ENCODE measurements around the gene RFTN2.
"Not testable (repeated sequence)": the region's sequence is repeated elsewhere in the genome, so short reads cannot be mapped to it uniquely, and the experiment has no call there.

The RFTN2 gene

DNA sequence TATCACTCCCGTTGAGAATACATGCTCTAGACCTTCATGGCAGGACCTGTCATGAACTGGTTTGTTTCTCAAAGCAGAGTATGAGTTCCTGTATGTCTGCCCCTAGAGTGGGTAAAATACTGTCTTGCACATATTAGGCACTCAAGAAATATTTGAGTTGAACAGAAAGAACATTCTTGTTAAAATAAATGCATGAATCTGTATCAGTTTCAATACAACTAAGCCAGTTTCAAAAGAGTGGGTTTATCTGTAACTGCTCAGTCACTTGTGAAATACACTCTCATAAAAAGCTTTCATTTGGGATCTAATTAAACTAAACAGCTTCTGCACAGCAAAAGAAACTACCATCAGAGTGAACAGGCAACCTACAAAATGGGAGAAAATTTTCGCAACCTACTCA lies 69.2 kb downstream of the RFTN2 start:
- Mint-ChIP-seq H3K27ac (no peak overlapping the region), H3K27me3 (ENCODE audit: low read depth) (no peaks in the 10 kb centered on the region), H3K4me1 (ENCODE audit: low read depth) (peaks cover 5% of the 10 kb centered on the region), H3K36me3 (ENCODE audit: low read depth) (no peaks in the 10 kb centered on the region), H3K4me3 (no peak overlapping the region), H3K9me3 (no peaks in the 10 kb centered on the region)
- DNase-seq (ENCODE audit: low spot score), result no peak

DNA sequence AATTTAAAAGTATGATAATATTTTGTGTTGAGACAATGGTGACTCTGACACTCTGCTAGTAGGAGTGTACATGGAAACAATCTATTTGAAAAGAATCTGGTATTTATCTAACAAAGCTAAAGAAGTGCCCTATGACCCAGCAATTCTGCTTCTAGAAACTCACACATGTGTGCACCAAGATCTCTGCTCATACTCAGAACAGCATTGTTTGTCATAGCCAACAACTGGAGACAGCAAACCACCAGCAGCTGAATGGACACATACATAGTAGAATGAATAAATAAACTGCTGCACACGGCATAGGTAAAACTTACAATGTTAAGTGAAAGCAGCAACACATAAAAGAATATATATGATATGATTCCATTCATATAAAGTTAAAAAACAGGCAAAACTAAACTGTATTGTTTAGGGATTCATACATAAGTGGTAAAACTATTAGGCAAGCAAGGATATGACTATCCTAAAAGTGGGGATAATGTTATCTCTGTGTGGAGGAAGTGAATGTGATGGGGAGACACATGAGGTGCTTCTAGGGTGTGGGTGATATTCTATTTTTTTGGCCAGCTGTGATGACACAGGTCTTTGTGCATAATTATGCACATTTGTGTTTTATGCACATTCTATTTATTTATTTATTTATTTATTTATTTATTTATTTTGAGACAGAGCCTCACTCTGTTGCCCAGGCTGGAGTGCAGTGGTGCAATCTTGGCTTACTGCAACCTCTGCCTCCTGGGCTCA lies 71.1 kb downstream of the RFTN2 start:
- H3K9me3 Mint-ChIP-seq, result no peaks in the 10 kb centered on the region
- H3K4me3 Mint-ChIP-seq, result no peak overlapping the region
- H3K4me1 Mint-ChIP-seq (ENCODE audit: low read depth), result peaks cover 7% of the 10 kb centered on the region
- H3K27me3 Mint-ChIP-seq (ENCODE audit: low read depth), result no peaks in the 10 kb centered on the region
- DNase-seq (ENCODE audit: low spot score), result no peak
- H3K27ac Mint-ChIP-seq, result no peak overlapping the region
- H3K36me3 Mint-ChIP-seq (ENCODE audit: low read depth), result no peaks in the 10 kb centered on the region

DNA sequence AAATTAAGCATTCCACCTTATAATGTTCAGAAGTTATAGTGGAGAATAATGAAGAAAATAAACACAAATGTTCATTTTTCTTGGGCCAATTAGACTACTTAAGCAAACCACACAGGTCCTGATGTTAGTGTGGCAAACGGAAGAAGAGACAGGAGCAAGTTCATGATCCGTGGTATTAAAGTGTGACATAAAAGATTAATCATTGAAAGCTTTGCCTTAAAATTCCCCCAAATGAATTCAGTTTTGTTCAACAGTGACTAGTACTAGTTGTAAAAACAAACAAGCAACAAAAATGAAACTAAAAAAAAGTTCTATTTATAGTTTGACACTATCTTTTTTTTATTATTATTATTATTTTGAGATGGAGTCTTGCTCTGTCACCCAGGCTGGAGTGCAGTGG lies 73.7 kb downstream of the RFTN2 start:
- DNase-seq (ENCODE audit: low spot score), result no peak
- H3K36me3 Mint-ChIP-seq (ENCODE audit: low read depth), result no peaks in the 10 kb centered on the region
- H3K4me3 Mint-ChIP-seq, result no peak overlapping the region
- H3K4me1 Mint-ChIP-seq (ENCODE audit: low read depth), result peaks cover 8% of the 10 kb centered on the region
- peaks cover 5% of the 10 kb centered on the region for H3K27me3 Mint-ChIP-seq (ENCODE audit: low read depth)
- H3K27ac Mint-ChIP-seq, result no peak overlapping the region
- no peaks in the 10 kb centered on the region for H3K9me3 Mint-ChIP-seq

DNA sequence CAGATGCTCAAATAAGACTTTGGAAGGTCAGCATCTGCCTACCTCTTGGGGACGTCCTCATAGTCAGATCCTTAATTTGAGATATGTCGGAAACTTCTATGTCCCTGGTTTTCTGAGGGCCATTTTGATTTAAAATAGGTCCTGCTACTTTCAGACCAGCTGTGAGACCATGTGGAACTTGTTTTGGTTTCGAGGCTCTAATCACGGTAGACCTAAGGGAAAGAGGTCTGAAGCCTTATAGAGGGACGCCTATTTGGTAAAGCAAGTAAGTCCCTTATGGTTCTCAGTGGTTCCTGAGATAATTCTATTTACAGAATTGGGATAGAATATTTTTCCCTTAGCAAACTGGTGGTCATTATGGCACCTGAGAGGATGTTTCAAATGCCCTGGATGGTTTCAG lies 75.1 kb downstream of the RFTN2 start:
- peaks cover 11% of the 10 kb centered on the region for H3K27me3 Mint-ChIP-seq (ENCODE audit: low read depth)
- no peak overlapping the region for H3K4me3 Mint-ChIP-seq
- H3K4me1 Mint-ChIP-seq (ENCODE audit: low read depth), result peaks cover 4% of the 10 kb centered on the region
- no peaks in the 10 kb centered on the region for H3K36me3 Mint-ChIP-seq (ENCODE audit: low read depth)
- no peak for DNase-seq (ENCODE audit: low spot score)
- no peak overlapping the region for H3K27ac Mint-ChIP-seq
- no peaks in the 10 kb centered on the region for H3K9me3 Mint-ChIP-seq

DNA sequence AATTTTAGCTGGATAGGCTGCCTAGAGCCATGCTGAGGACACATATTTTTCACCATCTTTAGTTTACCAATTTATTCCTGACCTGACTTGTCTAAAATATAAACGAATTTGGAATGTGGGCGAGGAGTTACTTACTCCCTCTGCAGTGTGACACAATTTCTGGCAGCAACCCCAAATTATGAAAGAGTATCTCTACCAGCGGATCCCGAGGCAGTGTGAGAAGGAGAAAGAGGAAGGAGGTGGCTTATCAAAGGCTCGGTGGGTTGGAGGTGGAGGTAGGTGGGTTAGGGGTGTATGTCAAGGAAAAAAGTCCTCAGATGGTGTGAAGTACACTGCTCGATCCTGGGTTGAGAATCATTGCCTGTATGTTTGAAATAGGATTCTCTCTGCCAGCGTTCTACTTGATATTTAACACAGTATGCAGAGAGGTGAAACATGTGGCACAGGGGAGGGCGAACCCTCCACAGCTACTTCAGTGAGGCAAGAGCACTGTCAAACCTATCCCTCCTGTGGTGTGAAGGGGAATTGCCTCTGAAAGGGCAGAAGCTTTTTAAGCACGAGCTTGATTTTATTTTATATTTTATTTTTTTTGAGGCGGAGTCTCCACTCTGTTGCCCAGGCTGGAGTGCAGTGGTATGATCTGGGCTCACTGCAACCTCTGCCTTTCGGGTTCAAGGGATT lies 76.0 kb downstream of the RFTN2 start:
- DNase-seq (ENCODE audit: low spot score), result no peak
- Mint-ChIP-seq H3K9me3 (no peaks in the 10 kb centered on the region), H3K27ac (no peak overlapping the region), H3K36me3 (ENCODE audit: low read depth) (no peaks in the 10 kb centered on the region), H3K4me1 (ENCODE audit: low read depth) (peaks cover 4% of the 10 kb centered on the region), H3K4me3 (no peak overlapping the region), H3K27me3 (ENCODE audit: low read depth) (peaks cover 17% of the 10 kb centered on the region)

DNA sequence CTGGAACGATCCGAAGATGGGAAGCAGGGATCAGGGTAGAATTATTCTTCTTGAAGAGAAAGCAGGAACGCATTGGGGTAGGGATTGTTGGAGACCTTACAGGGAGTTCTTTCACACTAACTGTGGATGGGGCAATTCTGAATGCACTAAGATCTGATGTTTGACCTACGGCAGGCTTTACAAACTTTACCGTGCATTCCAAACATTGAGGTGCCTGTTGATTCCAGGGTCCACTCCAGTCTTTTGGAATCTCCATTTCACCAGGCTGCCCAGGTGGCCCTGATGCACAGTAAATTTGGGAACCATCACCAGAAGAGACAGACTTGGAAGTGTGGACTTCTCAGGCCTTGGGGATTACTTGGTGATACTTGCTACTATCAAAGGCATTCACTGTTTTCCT lies 76.9 kb downstream of the RFTN2 start:
- no peak for DNase-seq (ENCODE audit: low spot score)
- no peaks in the 10 kb centered on the region for H3K9me3 Mint-ChIP-seq
- H3K4me1 Mint-ChIP-seq (ENCODE audit: low read depth), result peaks cover 4% of the 10 kb centered on the region
- peaks cover 18% of the 10 kb centered on the region for H3K27me3 Mint-ChIP-seq (ENCODE audit: low read depth)
- H3K36me3 Mint-ChIP-seq (ENCODE audit: low read depth), result no peaks in the 10 kb centered on the region
- H3K27ac Mint-ChIP-seq, result no peak overlapping the region
- no peak overlapping the region for H3K4me3 Mint-ChIP-seq

DNA sequence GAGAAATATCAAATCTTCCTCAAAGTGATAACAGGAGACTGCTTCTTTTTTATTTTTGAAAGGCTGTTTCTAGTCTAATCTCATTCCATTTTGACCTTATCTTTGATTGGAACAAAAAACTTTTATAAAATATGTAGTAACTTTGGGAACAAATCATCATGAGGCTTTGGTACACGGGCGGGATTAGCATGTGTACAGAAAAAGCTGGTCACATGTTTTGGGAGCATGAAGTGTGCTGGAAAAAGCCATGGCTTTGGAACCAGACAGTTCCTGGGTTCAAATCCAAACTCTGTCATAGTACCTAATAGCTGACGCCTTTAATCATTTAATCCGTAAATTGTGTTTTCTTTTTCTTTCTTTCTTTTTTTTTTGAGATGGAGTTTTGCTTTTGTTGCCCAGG lies 78.2 kb downstream of the RFTN2 start:
- Mint-ChIP-seq H3K4me1 (ENCODE audit: low read depth) (peaks cover 4% of the 10 kb centered on the region), H3K27ac (no peak overlapping the region), H3K36me3 (ENCODE audit: low read depth) (no peaks in the 10 kb centered on the region), H3K27me3 (ENCODE audit: low read depth) (peaks cover 18% of the 10 kb centered on the region), H3K9me3 (no peaks in the 10 kb centered on the region), H3K4me3 (no peak overlapping the region)
- DNase-seq (ENCODE audit: low spot score), result no peak

DNA sequence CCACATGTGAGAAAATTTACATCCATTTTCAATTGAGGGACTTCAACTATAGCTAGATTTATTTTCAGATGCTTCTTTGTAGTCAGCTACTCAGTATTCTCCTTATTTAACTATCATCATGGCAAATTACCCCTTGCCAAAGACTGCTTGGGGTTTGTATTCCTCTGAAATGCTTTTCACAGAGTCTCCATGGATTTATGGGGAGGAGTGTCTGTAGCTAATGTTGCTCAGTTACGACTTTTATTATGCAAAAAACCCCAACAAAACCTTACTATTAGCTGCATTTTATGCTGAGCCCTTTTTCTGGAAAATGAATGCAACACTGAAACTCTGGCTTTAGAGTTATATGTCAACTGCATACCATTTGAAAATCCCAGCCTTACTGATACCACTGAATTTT lies 78.6 kb downstream of the RFTN2 start:
- Mint-ChIP-seq H3K9me3 (no peaks in the 10 kb centered on the region), H3K4me3 (no peak overlapping the region), H3K4me1 (ENCODE audit: low read depth) (peaks cover 4% of the 10 kb centered on the region), H3K36me3 (ENCODE audit: low read depth) (no peaks in the 10 kb centered on the region), H3K27ac (no peak overlapping the region), H3K27me3 (ENCODE audit: low read depth) (peaks cover 18% of the 10 kb centered on the region)
- DNase-seq (ENCODE audit: low spot score), result no peak

DNA sequence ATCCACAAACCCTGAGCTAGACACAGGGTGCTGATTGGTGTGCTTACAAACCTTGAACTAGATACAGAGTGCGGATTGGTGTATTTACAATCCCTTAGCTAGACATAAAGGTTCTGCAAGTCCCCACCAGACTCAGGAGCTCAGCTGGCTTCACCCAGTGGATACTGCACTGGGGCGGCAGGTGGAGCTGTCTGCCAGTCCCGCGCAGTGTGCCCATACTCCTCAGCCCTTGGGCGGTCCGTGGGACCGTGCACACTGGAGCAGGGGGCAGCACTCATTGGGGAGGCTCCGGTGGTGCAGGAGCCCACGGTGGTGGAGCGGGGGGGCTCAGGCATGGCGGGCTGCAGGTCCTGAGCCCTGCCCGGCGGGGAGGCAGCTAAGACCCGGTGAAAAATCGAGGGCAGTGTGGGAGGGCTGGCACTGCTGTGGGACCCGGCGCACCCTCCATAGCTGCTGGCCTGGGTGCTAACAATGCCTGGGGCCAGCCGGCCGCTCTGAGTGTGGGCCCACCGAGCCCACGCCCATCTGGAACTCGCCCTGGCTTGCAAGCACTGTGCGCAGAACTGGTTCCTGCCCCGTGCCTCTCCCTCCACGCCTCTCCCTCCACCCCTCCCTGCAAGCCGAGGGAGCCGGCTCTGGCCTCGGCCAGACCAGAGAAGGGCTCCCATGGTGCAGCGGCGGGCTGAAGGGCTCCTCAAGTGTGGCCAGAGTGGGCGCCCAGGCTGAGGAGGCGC lies 83.9 kb downstream of the RFTN2 start:
- no peak overlapping the region for H3K4me3 Mint-ChIP-seq
- H3K4me1 Mint-ChIP-seq (ENCODE audit: low read depth), result no peaks in the 10 kb centered on the region
- no peak overlapping the region for H3K27ac Mint-ChIP-seq
- no peaks in the 10 kb centered on the region for H3K36me3 Mint-ChIP-seq (ENCODE audit: low read depth)
- H3K9me3 Mint-ChIP-seq, result no peaks in the 10 kb centered on the region
- no peak for DNase-seq (ENCODE audit: low spot score)
- peaks cover 17% of the 10 kb centered on the region for H3K27me3 Mint-ChIP-seq (ENCODE audit: low read depth)

DNA sequence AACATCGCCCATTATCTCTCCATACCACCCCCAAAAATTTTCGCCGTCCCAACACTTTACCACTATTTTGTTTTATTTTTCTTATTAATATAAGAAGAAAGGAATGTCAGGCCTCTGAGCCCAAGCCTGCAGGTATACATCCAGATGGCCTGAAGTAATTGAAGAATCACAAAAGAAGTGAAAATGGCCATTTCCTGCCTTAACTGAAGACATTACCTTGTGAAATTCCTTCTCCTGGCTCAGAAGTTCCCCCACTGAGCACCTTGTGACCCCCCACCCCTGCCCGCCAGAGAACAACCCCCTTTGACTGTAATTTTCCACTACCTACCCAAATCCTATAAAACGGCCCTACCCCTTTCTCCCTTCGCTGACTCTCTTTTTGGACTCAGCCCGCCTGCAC lies 88.1 kb downstream of the RFTN2 start:
- DNase-seq (ENCODE audit: low spot score); H3K27ac Mint-ChIP-seq; H3K9me3 Mint-ChIP-seq; H3K4me3 Mint-ChIP-seq; H3K27me3 Mint-ChIP-seq (ENCODE audit: low read depth); H3K36me3 Mint-ChIP-seq (ENCODE audit: low read depth); H3K4me1 Mint-ChIP-seq (ENCODE audit: low read depth): not testable (repeated sequence)

DNA sequence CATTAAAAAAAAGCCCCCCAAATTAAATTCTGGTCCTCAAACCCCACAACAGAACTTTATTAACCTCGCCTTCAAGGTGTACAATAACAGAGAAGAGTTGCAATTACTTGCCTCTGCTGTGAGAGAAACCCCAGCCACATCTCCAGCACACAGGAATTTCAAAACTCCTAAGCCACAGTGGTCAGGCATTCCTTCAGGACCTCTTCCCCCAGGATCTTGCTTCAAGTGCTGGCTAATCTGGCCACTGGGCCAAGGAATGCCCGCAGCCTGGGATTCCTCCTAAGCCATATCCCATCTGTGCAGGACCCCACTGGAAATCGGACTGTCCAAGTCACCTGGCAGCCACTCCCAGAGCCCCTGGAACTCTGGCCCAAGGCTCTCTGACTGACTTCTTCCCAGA lies 95.2 kb downstream of the RFTN2 start:
- H3K4me1 Mint-ChIP-seq (ENCODE audit: low read depth); H3K27ac Mint-ChIP-seq; DNase-seq (ENCODE audit: low spot score); H3K4me3 Mint-ChIP-seq; H3K36me3 Mint-ChIP-seq (ENCODE audit: low read depth); H3K9me3 Mint-ChIP-seq; H3K27me3 Mint-ChIP-seq (ENCODE audit: low read depth): not testable (repeated sequence)

DNA sequence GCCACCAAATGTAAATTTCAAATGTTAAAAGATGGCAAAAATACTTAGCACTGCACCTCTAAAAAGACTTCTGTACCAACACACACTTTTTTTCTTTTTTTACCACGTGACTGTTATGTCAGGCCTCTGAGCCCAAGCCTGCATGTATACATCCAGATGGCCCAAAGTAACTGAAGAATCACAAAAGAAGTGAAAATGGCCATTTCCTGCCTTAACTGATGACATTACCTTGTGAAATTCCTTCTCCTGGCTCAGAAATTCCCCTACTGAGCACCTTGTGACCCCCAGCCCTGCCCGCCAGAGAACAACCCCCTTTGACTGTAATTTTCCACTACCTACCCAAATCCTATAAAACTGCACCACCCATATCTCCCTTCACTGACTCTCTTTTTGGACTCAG lies 97.1 kb downstream of the RFTN2 start:
- DNase-seq (ENCODE audit: low spot score); H3K27me3 Mint-ChIP-seq (ENCODE audit: low read depth); H3K4me1 Mint-ChIP-seq (ENCODE audit: low read depth); H3K27ac Mint-ChIP-seq; H3K4me3 Mint-ChIP-seq: not testable (repeated sequence)
- Mint-ChIP-seq H3K36me3 (ENCODE audit: low read depth) (peaks cover 11% of the 10 kb centered on the region), H3K9me3 (peaks cover 20% of the 10 kb centered on the region)

DNA sequence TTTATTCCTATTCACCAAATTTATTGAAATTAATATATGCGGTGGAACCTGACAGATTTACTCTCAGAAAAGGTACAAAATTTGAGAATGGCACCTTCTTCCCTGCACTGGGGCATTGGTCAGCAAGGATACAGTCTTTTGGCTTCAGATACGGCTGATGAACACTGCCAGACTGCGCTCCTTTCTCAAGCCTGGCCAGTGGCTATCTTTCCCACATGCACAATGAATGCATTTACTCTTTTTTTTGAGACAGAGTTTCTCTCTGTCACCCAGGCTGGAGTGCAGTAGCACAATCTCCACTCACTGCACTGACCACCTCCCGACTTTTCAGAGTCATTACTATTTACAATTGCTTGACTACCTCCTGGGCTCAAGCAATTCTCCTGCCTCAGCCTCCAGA lies 97.9 kb downstream of the RFTN2 start:
- no peak for DNase-seq (ENCODE audit: low spot score)
- H3K4me1 Mint-ChIP-seq (ENCODE audit: low read depth), result no peaks in the 10 kb centered on the region
- no peaks in the 10 kb centered on the region for H3K27me3 Mint-ChIP-seq (ENCODE audit: low read depth)
- no peak overlapping the region for H3K27ac Mint-ChIP-seq
- peaks cover 18% of the 10 kb centered on the region for H3K36me3 Mint-ChIP-seq (ENCODE audit: low read depth)
- H3K4me3 Mint-ChIP-seq, result no peak overlapping the region
- H3K9me3 Mint-ChIP-seq, result peaks cover 28% of the 10 kb centered on the region

DNA sequence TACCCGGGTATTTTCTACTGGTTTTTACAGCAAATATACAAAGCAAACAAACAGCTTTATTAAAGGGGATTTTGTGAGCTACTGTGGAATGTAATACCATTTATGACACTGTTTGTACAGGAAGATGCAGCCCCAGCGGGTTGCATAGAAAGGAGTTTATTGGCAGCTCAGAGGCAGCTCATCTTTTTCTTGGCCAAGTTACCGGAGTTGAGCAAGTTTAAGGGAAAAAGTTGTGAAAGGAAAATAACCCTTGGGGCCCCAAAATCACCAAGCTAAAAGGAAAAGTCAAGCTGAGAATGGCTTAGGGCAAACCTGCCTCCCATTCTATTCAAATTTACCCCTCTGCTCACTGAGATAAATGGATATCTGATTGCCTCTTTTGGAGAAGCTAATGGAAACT lies 98.8 kb downstream of the RFTN2 start:
- H3K4me1 Mint-ChIP-seq (ENCODE audit: low read depth), result no peaks in the 10 kb centered on the region
- peaks cover 31% of the 10 kb centered on the region for H3K9me3 Mint-ChIP-seq
- H3K27ac Mint-ChIP-seq, result no peak overlapping the region
- no peak overlapping the region for H3K4me3 Mint-ChIP-seq
- peaks cover 25% of the 10 kb centered on the region for H3K36me3 Mint-ChIP-seq (ENCODE audit: low read depth)
- no peaks in the 10 kb centered on the region for H3K27me3 Mint-ChIP-seq (ENCODE audit: low read depth)
- DNase-seq (ENCODE audit: low spot score), result no peak
